ENCODE results near the gene TSSC4. TPM values are rescaled to one million over a fixed set of nuclear protein-coding genes. Genes with fewer than 3 reads are reported as not detected.

TSSC4 gene
- total and polyA plus RNA-seq, 2 of the 13 experiments (the other 11 are each of a cell fraction or from before 2014, with no cell fraction given) = 16.2 to 58.6 TPM

DNA sequence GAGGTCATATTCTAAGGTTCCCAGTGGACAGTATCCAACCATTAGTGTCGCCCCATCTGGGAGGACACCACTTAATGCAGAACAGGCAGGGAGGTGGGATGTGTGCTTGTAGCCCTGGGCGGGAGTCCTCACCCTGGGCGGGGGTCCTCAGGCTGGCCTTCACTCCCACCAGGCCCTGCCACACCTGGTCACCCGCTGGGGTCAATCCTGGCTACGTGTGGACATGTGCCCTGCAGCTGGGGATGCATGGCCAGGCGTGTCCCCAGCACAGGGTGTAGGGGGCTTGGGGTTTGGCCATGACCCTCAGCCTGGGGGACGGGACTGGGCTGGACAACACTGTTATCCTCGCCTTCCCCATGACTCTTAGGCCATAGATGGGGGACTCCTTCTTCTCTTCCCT, 25.0 kb downstream of the TSSC4 start:
- H4K20me1 ChIP-seq (ENCODE audit: insufficient read depth, low read length) = no peaks in the 10 kb centered on the region
- H3K4me3 ChIP-seq (replicated peaks in 1 of 3; ENCODE audit: insufficient read depth in 1 of 3, low read depth in 2 of 3, low read length in 3 of 3) = no peak overlapping the region
- in situ Hi-C loops (cut with HindIII; ENCODE audit: extremely low pct_ligation_motif_present, low pct_unique_long_range_greater_than_20kb) (loop anchor here (5.0 to 10.0 kb wide), 2 partner anchors 107 to 269 kb away; partner anchors contain the start of gene KCNQ1OT1), intact Hi-C loops (cut with micrococcal nuclease; ENCODE audit: unreplicated experiment) (no loop called here)
- TF ChIP-seq TAF1 (CRISPR knock-in tag; IDR thresholded peaks at IDR 0.05) (no peak), ZNF256 (CRISPR knock-in tag; conservative IDR thresholded peaks at IDR 0.05) (no peak), ZSCAN9 (CRISPR knock-in tag; IDR thresholded peaks at IDR 0.05; ENCODE audit: borderline replicate concordance) (no peak), KLF9 (CRISPR knock-in tag; IDR thresholded peaks at IDR 0.05; ENCODE audit: low read depth) (no peak), NCOA5 (CRISPR knock-in tag; IDR thresholded peaks at IDR 0.05) (no peak), ZNF260 (CRISPR knock-in tag; IDR thresholded peaks at IDR 0.05; ENCODE audit: borderline replicate concordance, low read depth) (no peak), ZNF567 (CRISPR knock-in tag; IDR thresholded peaks at IDR 0.05; ENCODE audit: borderline replicate concordance) (no peak), NR2F6 (IDR thresholded peaks at IDR 0.05) (no peak), NR2F6 (CRISPR knock-in tag; IDR thresholded peaks at IDR 0.05) (no peak)
- TF ChIP-seq, protein P1, sequence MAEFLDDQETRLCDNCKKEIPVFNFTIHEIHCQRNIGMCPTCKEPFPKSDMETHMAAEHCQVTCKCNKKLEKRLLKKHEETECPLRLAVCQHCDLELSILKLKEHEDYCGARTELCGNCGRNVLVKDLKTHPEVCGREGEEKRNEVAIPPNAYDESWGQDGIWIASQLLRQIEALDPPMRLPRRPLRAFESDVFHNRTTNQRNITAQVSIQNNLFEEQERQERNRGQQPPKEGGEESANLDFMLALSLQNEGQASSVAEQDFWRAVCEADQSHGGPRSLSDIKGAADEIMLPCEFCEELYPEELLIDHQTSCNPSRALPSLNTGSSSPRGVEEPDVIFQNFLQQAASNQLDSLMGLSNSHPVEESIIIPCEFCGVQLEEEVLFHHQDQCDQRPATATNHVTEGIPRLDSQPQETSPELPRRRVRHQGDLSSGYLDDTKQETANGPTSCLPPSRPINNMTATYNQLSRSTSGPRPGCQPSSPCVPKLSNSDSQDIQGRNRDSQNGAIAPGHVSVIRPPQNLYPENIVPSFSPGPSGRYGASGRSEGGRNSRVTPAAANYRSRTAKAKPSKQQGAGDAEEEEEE (CRISPR knock-in tag; IDR thresholded peaks at IDR 0.05; ENCODE audit: borderline replicate concordance) = no peak
- H3K27me3 ChIP-seq (ENCODE audit: control insufficient read depth in 1 of 2, insufficient read depth in 2 of 2, low read length in 2 of 2) = peaks cover 15 to 58% of the 10 kb centered on the region in 2 experiments
- H3K9ac ChIP-seq (ENCODE audit: insufficient read depth, low read depth, low read length) = no peak overlapping the region
- no peaks in the 10 kb centered on the region for H3K36me3 ChIP-seq (replicated peaks in 1 of 2; ENCODE audit: control insufficient read depth in 1 of 2, insufficient read depth in 2 of 2, low read length in 2 of 2)
- ChIA-PET POLR2A (no interaction called here), CTCF (ENCODE audit: low intra/inter-chr PET ratio, low total read pairs) (no interaction called here)
- no peak overlapping the region for H3K27ac ChIP-seq (ENCODE audit: extremely low read length, insufficient read depth, low read length)
- no peaks in the 10 kb centered on the region for H3K9me3 ChIP-seq (ENCODE audit: low read length)
- H2AFZ ChIP-seq (ENCODE audit: low read length) = no peak overlapping the region
- H3K4me1 ChIP-seq (ENCODE audit: insufficient read depth, low read length) = peaks cover 8% of the 10 kb centered on the region; the same call in 1 of the 2 replicates
- H3K79me2 ChIP-seq (ENCODE audit: insufficient read depth, low read length) = no peaks in the 10 kb centered on the region
- ATAC-seq (no peak), DNase-seq (ENCODE audit: low spot score) (no peak), FAIRE-seq (no peak)
- no TSS peak for BruUV-seq (replicated peaks)
- 25% methylated on average over 6 of the region's 8 CpGs for WGBS (ENCODE audit: low lambda C conversion rate)
- H3K4me2 ChIP-seq (ENCODE audit: low read depth, low read length) = no peak overlapping the region

Data from HepG2 (cell line).